RWPE2 (cell line): ENCODE measurements around the gene CEACAM1.
"Not testable (repeated sequence)": the region's sequence is repeated elsewhere in the genome, so short reads cannot be mapped to it uniquely, and the experiment has no call there.

Experiments
- ATAC-seq: fragments of 200-7000 bp; cut with Tn5 transposase; 3 replicates; pipeline ENCODE4 v1.9.1; 2021; ENCODE audit warnings: low read depth
- DNase-seq: peaks from one replicate; pipeline ENCODE4 v3.0.0-alpha.2; 2020; ENCODE audit warnings: low spot score
- H3K27ac ChIP-seq: fragments of 450-650 bp; 2 replicates; pipeline ENCODE4 v1.5.1; 2017; ENCODE audit warnings: mild to moderate bottlenecking; ENCODE audit not compliant: poor library complexity, severe bottlenecking
- H3K27me3 ChIP-seq: fragments of 250-450 bp; sonication (Bioruptor Pico); 2 replicates; pipeline ENCODE4 v1.5.1; 2021; ENCODE audit warnings: mild to moderate bottlenecking, moderate library complexity; ENCODE audit not compliant: insufficient read depth, poor library complexity, severe bottlenecking
- H3K36me3 ChIP-seq: fragments of 250-450 bp; sonication (Bioruptor Pico); 2 replicates; pipeline ENCODE4 v1.5.1; 2020; ENCODE audit warnings: low read depth, mild to moderate bottlenecking, moderate library complexity
- H3K4me1 ChIP-seq: fragments of 250-450 bp; sonication (Bioruptor Pico); 2 replicates; pipeline ENCODE4 v1.5.1; 2021; ENCODE audit warnings: mild to moderate bottlenecking, moderate library complexity; ENCODE audit not compliant: insufficient read depth, poor library complexity, severe bottlenecking
- H3K4me3 ChIP-seq: fragments of 250-450 bp; sonication (Bioruptor Pico); 2 replicates; pipeline ENCODE4 v1.5.1; 2021; ENCODE audit warnings: mild to moderate bottlenecking, moderate library complexity; ENCODE audit not compliant: severe bottlenecking
- H3K9me3 ChIP-seq: fragments of 250-450 bp; sonication (Bioruptor Pico); 2 replicates; pipeline ENCODE4 v1.5.1; 2021; ENCODE audit warnings: mild to moderate bottlenecking, moderate library complexity; ENCODE audit not compliant: severe bottlenecking
- CTCF ChIP-seq: fragments of 450-650 bp; IDR thresholded peaks from one replicate; pipeline ENCODE4 v1.5.1; 2017; ENCODE audit warnings: mild to moderate bottlenecking, moderate library complexity; ENCODE audit not compliant: poor library complexity, severe bottlenecking

Gene CEACAM1

GRCh38 chr19:42540071-42540553, 11.8 kb upstream of the CEACAM1 start:
- DNase-seq = no peak
- no peak for ATAC-seq
- Histone ChIP-seq H3K27me3 (no peaks in the 10 kb centered on the region), H3K4me1 (peaks cover 3% of the 10 kb centered on the region), H3K27ac (no peak overlapping the region), H3K4me3 (no peak overlapping the region), H3K9me3 (no peaks in the 10 kb centered on the region), H3K36me3 (no peaks in the 10 kb centered on the region)
- no peak for TF ChIP-seq CTCF

DNA sequence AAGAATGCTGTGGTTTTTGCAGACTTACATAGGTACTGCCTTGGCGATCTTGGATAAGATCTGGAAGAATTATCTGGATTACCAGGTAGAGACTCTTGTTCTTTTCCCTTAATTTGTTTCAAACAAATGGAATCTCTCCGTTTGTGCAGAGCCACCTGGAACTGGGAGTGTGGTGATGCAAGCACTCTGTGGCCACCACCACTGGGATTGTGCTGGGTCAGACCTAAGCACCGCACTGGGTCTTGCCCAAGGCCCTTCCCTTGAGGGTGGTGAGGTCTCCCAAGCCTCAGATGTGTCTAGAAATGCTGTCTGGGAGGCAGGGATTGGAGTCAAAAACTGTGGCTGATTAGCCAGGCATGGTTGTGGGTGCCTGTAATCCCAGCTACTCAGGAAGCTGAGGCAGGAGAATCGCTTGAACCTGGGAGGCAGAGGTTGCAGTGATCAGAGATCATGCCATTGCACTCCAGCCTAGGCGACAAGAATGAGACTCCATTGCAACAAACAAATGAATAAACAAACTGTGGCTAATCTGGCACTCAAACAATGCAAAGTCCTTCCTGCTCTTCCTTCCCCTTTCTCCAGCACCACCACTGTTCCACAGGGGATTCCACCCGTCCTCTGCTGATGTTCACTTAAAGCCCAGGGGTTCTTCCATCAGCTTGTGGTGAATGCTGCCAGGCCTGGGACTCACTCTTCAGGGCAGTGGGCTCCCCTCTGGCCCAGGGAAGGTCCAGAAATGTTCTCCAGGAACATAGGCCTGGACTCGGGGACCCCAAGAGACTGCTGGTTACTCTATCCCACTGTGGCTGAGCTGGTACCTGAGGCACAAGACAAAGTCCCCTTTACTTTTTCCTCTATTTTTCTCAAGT, 10.8 kb upstream of the CEACAM1 start:
- Histone ChIP-seq H3K36me3 (no peaks in the 10 kb centered on the region), H3K27ac (no peak overlapping the region), H3K4me1 (peaks cover 3% of the 10 kb centered on the region), H3K9me3 (no peaks in the 10 kb centered on the region), H3K27me3 (no peaks in the 10 kb centered on the region), H3K4me3 (no peak overlapping the region)
- no peak for TF ChIP-seq CTCF
- ATAC-seq = no peak
- DNase-seq = no peak

DNA sequence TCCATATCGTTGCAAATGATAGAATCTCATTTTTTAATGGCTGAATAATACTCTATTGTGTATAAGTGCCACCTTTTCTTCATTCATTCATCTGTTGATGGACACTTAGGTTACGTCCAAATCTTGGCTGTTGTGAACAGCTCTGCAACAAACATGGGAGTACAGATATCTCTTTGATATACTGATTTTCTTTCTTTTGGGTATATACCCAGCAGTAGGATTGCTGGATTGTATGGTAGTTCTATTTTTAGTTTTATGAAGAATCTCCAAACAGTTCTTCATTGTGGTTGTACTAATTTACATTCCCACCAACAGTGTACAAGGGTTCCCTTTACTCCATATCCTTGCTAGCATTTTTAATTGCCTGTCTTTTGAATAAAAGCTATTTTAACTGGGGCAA, 7.0 kb upstream of the CEACAM1 start:
- H3K9me3 ChIP-seq, H3K27ac ChIP-seq, H3K4me3 ChIP-seq, H3K36me3 ChIP-seq, DNase-seq, H3K27me3 ChIP-seq, H3K4me1 ChIP-seq, ATAC-seq: not testable (repeated sequence)

GRCh38 chr19:42534391-42534790, 6.1 kb upstream of the CEACAM1 start:
- Histone ChIP-seq H3K4me1 (peaks cover 5% of the 10 kb centered on the region), H3K36me3 (no peaks in the 10 kb centered on the region), H3K9me3 (no peaks in the 10 kb centered on the region), H3K27me3 (no peaks in the 10 kb centered on the region), H3K27ac (no peak overlapping the region), H3K4me3 (no peak overlapping the region)
- TF ChIP-seq CTCF = no peak
- no peak for DNase-seq
- no peak for ATAC-seq

DNA sequence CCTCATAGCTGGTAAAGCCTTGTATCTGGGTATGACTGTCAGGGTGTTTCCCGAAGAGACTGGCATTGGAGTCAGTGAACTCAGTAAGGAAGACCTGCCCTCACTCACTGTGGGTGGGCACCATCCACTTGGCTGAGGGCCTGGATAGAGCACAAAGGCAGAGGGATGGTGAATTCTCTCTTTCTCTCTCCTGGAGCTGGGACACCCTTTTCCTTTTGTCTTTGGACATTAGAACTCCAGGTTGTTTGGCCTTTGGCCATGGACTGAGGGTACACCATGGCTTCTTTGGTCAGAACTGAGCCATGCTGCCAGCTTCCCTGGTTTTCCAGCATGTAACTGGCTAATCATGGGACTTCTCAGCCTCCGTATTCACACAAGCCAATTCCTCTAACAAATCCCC, 4.6 kb upstream of the CEACAM1 start:
- no peak overlapping the region for H3K4me3 ChIP-seq
- no peaks in the 10 kb centered on the region for H3K36me3 ChIP-seq
- ATAC-seq = no peak
- no peak for DNase-seq
- H3K27me3 ChIP-seq = no peaks in the 10 kb centered on the region
- TF ChIP-seq CTCF = no peak
- no peaks in the 10 kb centered on the region for H3K9me3 ChIP-seq
- H3K27ac ChIP-seq = no peak overlapping the region
- peaks cover 16% of the 10 kb centered on the region for H3K4me1 ChIP-seq
